ENCODE data around the gene DLGAP1. TPM values are rescaled to one million over a fixed set of nuclear protein-coding genes. Genes with fewer than 3 reads are reported as not detected.
A peak's percentile ranks its signal among the peaks of the same experiment; 100 is the strongest.

Gene DLGAP1
- total and polyA plus RNA-seq, 4 donors = 0.06 to 1.2 (median 0.17) TPM; not detected in 1

GRCh38 chr18:3816610-3817363 is 638.3 kb downstream of the DLGAP1 start:
- TF ChIP-seq JUND (IDR thresholded peaks at IDR 0.05) (peak; percentile 95 to 97), FOXA1 (IDR thresholded peaks at IDR 0.05) (peak; percentile 14), HNF4G (IDR thresholded peaks at IDR 0.05) (no peak), RXRA (IDR thresholded peaks at IDR 0.05) (peak; percentile 37 to 75), SP1 (IDR thresholded peaks at IDR 0.05) (peak; percentile 24), YY1 (IDR thresholded peaks at IDR 0.05) (peak; percentile 68), ZBTB33 (IDR thresholded peaks at IDR 0.05) (no peak), ATF3 (IDR thresholded peaks at IDR 0.05) (peak; percentile 84), RAD21 (IDR thresholded peaks at IDR 0.05) (peak in 1 of 2 donors; percentile 29), CTCF (IDR thresholded peaks at IDR 0.05; ENCODE audit: low read depth, low read length, missing input control) (no peak), HNF4A (conservative IDR thresholded peaks at IDR 0.05) (peak; percentile 48 to 72)
- no peaks in the 10 kb centered on the region for H3K9me3 ChIP-seq (ENCODE audit: control insufficient read depth in 4 of 4, low read length in 3 of 4)
- H3K4me1 ChIP-seq (ENCODE audit: control insufficient read depth in 4 of 4, insufficient read depth in 4 of 4, low read length in 3 of 4) = peaks cover 0 to 5% (median under 1%) of the 10 kb centered on the region in 4 donors
- no peaks in the 10 kb centered on the region for H3K27me3 ChIP-seq (ENCODE audit: control insufficient read depth in 4 of 4, insufficient read depth in 4 of 4, low read length in 3 of 4)
- no peak overlapping the region for H3K9ac ChIP-seq (ENCODE audit: low read depth in 1 of 2, low read length in 2 of 2)
- H3K4me3 ChIP-seq (ENCODE audit: low read depth in 1 of 3, low read length in 3 of 3) = no peak overlapping the region
- 62% methylated on average over 3 of the region's 3 CpGs for WGBS
- H3K27ac ChIP-seq (ENCODE audit: low read depth in 1 of 2, low read length in 2 of 2) = peak overlapping the region; percentile 43 to 49
- no peak for DNase-seq (ENCODE audit: low spot score)
- H3K36me3 ChIP-seq (ENCODE audit: control insufficient read depth in 4 of 4, insufficient read depth in 3 of 4, low read depth in 1 of 4, low read length in 3 of 4) = no peaks in the 10 kb centered on the region

GRCh38 chr18:3815991-3816390 is 639.1 kb downstream of the DLGAP1 start:
- TF ChIP-seq GABPA (IDR thresholded peaks at IDR 0.05 in 1 of 2, conservative IDR thresholded peaks at IDR 0.05 in 1 of 2) = no peak
- TF ChIP-seq HNF4G (IDR thresholded peaks at IDR 0.05) = no peak
- no peak for TF ChIP-seq FOXA2 (IDR thresholded peaks at IDR 0.05)
- no peak for TF ChIP-seq RXRA (IDR thresholded peaks at IDR 0.05)
- TF ChIP-seq ATF3 (IDR thresholded peaks at IDR 0.05) = no peak
- DNase-seq (ENCODE audit: low spot score) = no peak
- Histone ChIP-seq H3K9ac (ENCODE audit: low read depth in 1 of 2, low read length in 2 of 2) (no peak overlapping the region), H3K36me3 (ENCODE audit: control insufficient read depth in 4 of 4, insufficient read depth in 3 of 4, low read depth in 1 of 4, low read length in 3 of 4) (no peaks in the 10 kb centered on the region), H3K27ac (ENCODE audit: low read depth in 1 of 2, low read length in 2 of 2) (no peak overlapping the region), H3K4me1 (ENCODE audit: control insufficient read depth in 4 of 4, insufficient read depth in 4 of 4, low read length in 3 of 4) (peaks cover 0 to 5% (median under 1%) of the 10 kb centered on the region in 4 donors), H3K27me3 (ENCODE audit: control insufficient read depth in 4 of 4, insufficient read depth in 4 of 4, low read length in 3 of 4) (no peaks in the 10 kb centered on the region), H3K9me3 (ENCODE audit: control insufficient read depth in 4 of 4, low read length in 3 of 4) (no peaks in the 10 kb centered on the region), H3K4me3 (ENCODE audit: low read depth in 1 of 3, low read length in 3 of 3) (no peak overlapping the region)
- 82% methylated on average over 2 of the region's 2 CpGs for WGBS

Measured in liver (tissue), 9 donors.